ENCODE data around the gene RET. TPM values are rescaled to one million over a fixed set of nuclear protein-coding genes. Genes with fewer than 3 reads are reported as not detected.
A peak's percentile ranks its signal among the peaks of the same experiment; 100 is the strongest.

Gene RET
- total and polyA plus RNA-seq, 9 donors, result 0.12 to 1.6 (median 0.75) TPM

- H3K27ac ChIP-seq, result peak overlapping the region in 1 of 2 donors; percentile 46
- 77 to 88% (median 84%) methylated on average over 20 of the region's 20 CpGs for WGBS, 3 donors
- intact Hi-C loops (cut with DNase I), result loop anchor here (5.0 to 10.0 kb wide), 4 partner anchors 235 to 357 kb away; no protein-coding TSS in a partner anchor
- no peak overlapping the region for H3K4me3 ChIP-seq
- TF ChIP-seq CTCF (IDR thresholded peaks at IDR 0.05), result no peak
- TF ChIP-seq POLR2A (IDR thresholded peaks at IDR 0.05), result no peak
- no peak for TF ChIP-seq EP300 (IDR thresholded peaks at IDR 0.05)
- H3K9me3 ChIP-seq, result no peaks in the 10 kb centered on the region
- peaks cover 13% of the 10 kb centered on the region for H3K4me1 ChIP-seq (ENCODE audit: insufficient read depth)
- H3K27me3 ChIP-seq, result no peaks in the 10 kb centered on the region
- H3K36me3 ChIP-seq, result no peaks in the 10 kb centered on the region
- peak in 1 of 5 donors; percentile 23 for DNase-seq
These were observed 32.9 kb downstream of the RET start for GRCh38 chr10:43109671-43110249.

- Histone ChIP-seq H3K27ac (peak overlapping the region in 1 of 2 donors; percentile 82), H3K36me3 (no peaks in the 10 kb centered on the region), H3K27me3 (no peaks in the 10 kb centered on the region), H3K4me1 (ENCODE audit: insufficient read depth) (peaks cover 13% of the 10 kb centered on the region), H3K4me3 (no peak overlapping the region), H3K9me3 (no peaks in the 10 kb centered on the region)
- intact Hi-C loops (cut with DNase I), result no loop called here
- TF ChIP-seq EP300 (IDR thresholded peaks at IDR 0.05) (no peak), POLR2A (IDR thresholded peaks at IDR 0.05) (no peak), CTCF (IDR thresholded peaks at IDR 0.05) (no peak)
- 9 to 34% (median 15%) methylated on average over 7 of the region's 7 CpGs for WGBS, 3 donors
- DNase-seq, result peak; percentile 54 to 84 (median 74)
These were observed 33.6 kb downstream of the RET start for GRCh38 chr10:43110338-43111071.

GRCh38 chr10:43111101-43111500 is 34.2 kb downstream of the RET start:
- Histone ChIP-seq H3K27ac (peak overlapping the region in 1 of 2 donors; percentile 82), H3K27me3 (no peaks in the 10 kb centered on the region), H3K4me1 (ENCODE audit: insufficient read depth) (peaks cover 11% of the 10 kb centered on the region), H3K9me3 (no peaks in the 10 kb centered on the region), H3K4me3 (no peak overlapping the region), H3K36me3 (no peaks in the 10 kb centered on the region)
- intact Hi-C loops (cut with DNase I), result no loop called here
- no peak for DNase-seq
- 78 to 89% (median 81%) methylated on average over 9 to 11 of the region's 11 CpGs for WGBS, 3 donors
- TF ChIP-seq POLR2A (IDR thresholded peaks at IDR 0.05), result no peak
- no peak for TF ChIP-seq CTCF (IDR thresholded peaks at IDR 0.05)
- TF ChIP-seq EP300 (IDR thresholded peaks at IDR 0.05), result no peak

GRCh38 chr10:43111921-43112607 is 35.2 kb downstream of the RET start:
- Histone ChIP-seq H3K4me1 (ENCODE audit: insufficient read depth) (peaks cover 11% of the 10 kb centered on the region), H3K27me3 (no peaks in the 10 kb centered on the region), H3K27ac (no peak overlapping the region), H3K9me3 (no peaks in the 10 kb centered on the region), H3K36me3 (no peaks in the 10 kb centered on the region), H3K4me3 (no peak overlapping the region)
- WGBS, 3 donors, result 91 to 94% (median 92%) methylated on average over 17 of the region's 17 CpGs
- no peak for DNase-seq
- no peak for TF ChIP-seq EP300 (IDR thresholded peaks at IDR 0.05)
- no peak for TF ChIP-seq POLR2A (IDR thresholded peaks at IDR 0.05)
- TF ChIP-seq CTCF (IDR thresholded peaks at IDR 0.05), result no peak
- intact Hi-C loops (cut with DNase I), result no loop called here

All from ovary (tissue), 9 donors.